Endothelial cell of umbilical vein (primary cell): ENCODE data around the gene DLG3. TPM values are rescaled to one million over a fixed set of nuclear protein-coding genes. Genes with fewer than 3 reads are reported as not detected.

Experiments
- BruUV-seq: library from RNA; stranded (reverse); fragments of 400-500 nt; replicated peaks from 2 replicates; lab custom pipeline; 2021; lab: Mats Ljungman, UMichigan
- CTCF ChIA-PET: fragments of 300-600, 350-600 bp; sonication (Branson Sonifier 250); formaldehyde crosslinking; loops from one replicate; lab custom pipeline; 2021; ENCODE audit warnings: antibody characterized with exemption, inconsistent platforms; lab: Charles Lee
- POLR2A ChIA-PET: fragments of 300-600, 350-600 bp; sonication (Branson Sonifier 250); formaldehyde crosslinking; loops from one replicate; lab custom pipeline; 2021; ENCODE audit warnings: antibody characterized with exemption, inconsistent platforms; lab: Charles Lee
- DNase-seq: peaks from one replicate; pipeline ENCODE4 v3.0.0-alpha.2; 2011; ENCODE audit warnings: low read depth, low spot score
- FAIRE-seq: peaks from 2 replicates; lab custom pipeline; 2011; peaks lifted over from hg19 to GRCh38; lab: Jason Lieb, UNC
- H2AFZ ChIP-seq: 2 replicates; pipeline ENCODE4 v1.6.0; 2012; ENCODE audit warnings: low read depth, low read length, control low read depth, inconsistent platforms
- H3K27ac ChIP-seq: 2 replicates; pipeline ENCODE4 v1.5.1; 2011; ENCODE audit warnings: low read depth, mild to moderate bottlenecking, control low read depth, low read length, moderate library complexity; ENCODE audit not compliant: insufficient read depth
- H3K27me3 ChIP-seq, 2 experiments: 2 replicates each; pipeline versions ENCODE4 v1.6.0 to v1.6.1; 2011; ENCODE audit warnings: low read length in 2 of 2, mixed read lengths in 1 of 2; ENCODE audit not compliant: control insufficient read depth in 2 of 2, insufficient read depth in 2 of 2
- H3K36me3 ChIP-seq, 2 experiments: 2 replicates in 1 of 2; 3 replicates in 1 of 2; pipeline ENCODE4 v1.5.1; 2011; ENCODE audit warnings: low read length in 2 of 2, mild to moderate bottlenecking in 1 of 2, moderate library complexity in 1 of 2; ENCODE audit not compliant: control insufficient read depth in 2 of 2, insufficient read depth in 2 of 2; ENCODE audit errors: extremely low read depth in 1 of 2
- H3K4me1 ChIP-seq: 3 replicates; pipeline ENCODE4 v1.5.1; 2011; ENCODE audit warnings: mild to moderate bottlenecking, low read length; ENCODE audit not compliant: control insufficient read depth, insufficient read depth; ENCODE audit errors: extremely low read depth
- H3K4me2 ChIP-seq: 2 replicates; pipeline ENCODE4 v1.6.1; 2011; ENCODE audit warnings: low read length, control low read depth, mixed read lengths; ENCODE audit not compliant: insufficient read depth
- H3K4me3 ChIP-seq, 3 experiments: fragments of 200-600 bp in 1 of 3; sonication (generic), shearing (Covaris generic) in 1 of 3; replicated peaks in 1 of 3; 2 replicates each; pipeline ENCODE4 v1.5.1; 2011 to 2016; ENCODE audit warnings: control low read depth in 3 of 3, low read length in 3 of 3, mild to moderate bottlenecking in 2 of 3, inconsistent platforms in 1 of 3, low read depth in 1 of 3, moderate library complexity in 1 of 3; ENCODE audit not compliant: insufficient read depth in 1 of 3
- H3K79me2 ChIP-seq: 2 replicates; pipeline ENCODE4 v1.6.0; 2012; ENCODE audit warnings: low read length, inconsistent platforms; ENCODE audit not compliant: control insufficient read depth, insufficient read depth
- H3K9ac ChIP-seq: replicated peaks from 2 replicates; pipeline ENCODE3; 2011; ENCODE audit warnings: low read length, control low read depth; ENCODE audit not compliant: insufficient read depth; ENCODE audit errors: extremely low read depth
- H3K9me1 ChIP-seq: replicated peaks from 3 replicates; pipeline ENCODE4 v1.6.0; 2011; ENCODE audit warnings: mild to moderate bottlenecking, low read length; ENCODE audit not compliant: control insufficient read depth, insufficient read depth; ENCODE audit errors: extremely low read depth
- H3K9me3 ChIP-seq: replicated peaks from 2 replicates; pipeline ENCODE4 v1.5.1; 2012; ENCODE audit warnings: low read length, inconsistent platforms; ENCODE audit not compliant: control insufficient read depth, insufficient read depth
- H4K20me1 ChIP-seq: replicated peaks from 2 replicates; pipeline ENCODE3; 2011; ENCODE audit warnings: mild to moderate bottlenecking, low read length; ENCODE audit not compliant: control insufficient read depth, insufficient read depth; ENCODE audit errors: extremely low read depth
- EZH2 ChIP-seq: IDR thresholded peaks from 2 replicates; pipeline ENCODE4 v1.6.1; 2012; ENCODE audit warnings: borderline replicate concordance, low read depth, mild to moderate bottlenecking, moderate library complexity, low read length, inconsistent platforms; ENCODE audit not compliant: severe bottlenecking
- FOS ChIP-seq: IDR thresholded peaks from 2 replicates; pipeline ENCODE4 v1.6.1; 2011; ENCODE audit warnings: mild to moderate bottlenecking, low read length, moderate library complexity, borderline replicate concordance; ENCODE audit not compliant: insufficient read depth
- GATA2 ChIP-seq: IDR thresholded peaks from 2 replicates; pipeline ENCODE4 v1.7.0; 2011; ENCODE audit warnings: low read depth, mild to moderate bottlenecking, moderate library complexity, mixed read lengths, low read length; ENCODE audit not compliant: insufficient read length, insufficient read depth
- JUN ChIP-seq: IDR thresholded peaks from 2 replicates; pipeline ENCODE4 v1.6.1; 2011; ENCODE audit warnings: borderline replicate concordance, low read depth; ENCODE audit not compliant: insufficient read length, insufficient read depth
- MAX ChIP-seq: IDR thresholded peaks from 2 replicates; pipeline ENCODE4 v1.6.1; 2011; ENCODE audit not compliant: insufficient read depth, insufficient read length
- MYC ChIP-seq: IDR thresholded peaks from one replicate; pipeline ENCODE4 v1.6.1; 2011; ENCODE audit warnings: mild to moderate bottlenecking, low read depth, low read length
- POLR2A ChIP-seq: IDR thresholded peaks from 2 replicates; pipeline ENCODE4 v1.6.1; 2012; ENCODE audit warnings: low read depth, mild to moderate bottlenecking, control low read depth, low read length
- POLR2AphosphoS5 ChIP-seq: IDR thresholded peaks from 2 replicates; pipeline ENCODE4 v1.6.1; 2012; ENCODE audit warnings: low read depth, mild to moderate bottlenecking, control low read depth, low read length, moderate library complexity; ENCODE audit not compliant: insufficient read depth
- dilution Hi-C: fragments of 300-500 bp; cut with MboI; formaldehyde crosslinking; loops from one replicate; pipeline ENCODE4 v1.15.0; 2019; ENCODE audit warnings: low sequenced_read_pairs; ENCODE audit not compliant: extremely low pct_ligation_motif_present
- intact Hi-C: fragments of 100-400 bp; cut with micrococcal nuclease; formaldehyde crosslinking; loops from one replicate; pipeline ENCODE4 v1.10.0; 2022
- polyA plus RNA-seq, 4 experiments: library from polyadenylated mRNA; depleted of rRNA in 3 of 4; stranded (reverse) in 3 of 4; unstranded in 1 of 4; fragments of >200 nt; gene quantifications; 2 replicates each; pipeline versions ENCODE4 v1.2.1 to v1.2.3, GENCODE V29; 2011 to 2012; ENCODE audit warnings: missing spikeins in 1 of 4
- total RNA-seq: library from RNA; stranded (reverse); gene quantifications from 2 replicates; pipeline ENCODE4 v1.2.3, GENCODE V29; 2021
- TF ChIP-seq, protein P1 (sequence below), 2 donors: IDR thresholded peaks; 1 replicate in 1 of 2; 2 replicates in 1 of 2; pipeline ENCODE4 v1.5.1; 2011; ENCODE audit warnings: low read length in 2 of 2, mild to moderate bottlenecking in 2 of 2, moderate library complexity in 2 of 2, control low read depth in 1 of 2, inconsistent platforms in 1 of 2, low read depth in 1 of 2; ENCODE audit not compliant: insufficient read depth in 1 of 2; ENCODE audit errors: extremely low read depth in 1 of 2

Gene DLG3
- total and polyA plus RNA-seq, 2 donors (not counting 3 experiments of a cell fraction or from before 2014, with no cell fraction given), result 1.2 to 3.2 TPM

DNA sequence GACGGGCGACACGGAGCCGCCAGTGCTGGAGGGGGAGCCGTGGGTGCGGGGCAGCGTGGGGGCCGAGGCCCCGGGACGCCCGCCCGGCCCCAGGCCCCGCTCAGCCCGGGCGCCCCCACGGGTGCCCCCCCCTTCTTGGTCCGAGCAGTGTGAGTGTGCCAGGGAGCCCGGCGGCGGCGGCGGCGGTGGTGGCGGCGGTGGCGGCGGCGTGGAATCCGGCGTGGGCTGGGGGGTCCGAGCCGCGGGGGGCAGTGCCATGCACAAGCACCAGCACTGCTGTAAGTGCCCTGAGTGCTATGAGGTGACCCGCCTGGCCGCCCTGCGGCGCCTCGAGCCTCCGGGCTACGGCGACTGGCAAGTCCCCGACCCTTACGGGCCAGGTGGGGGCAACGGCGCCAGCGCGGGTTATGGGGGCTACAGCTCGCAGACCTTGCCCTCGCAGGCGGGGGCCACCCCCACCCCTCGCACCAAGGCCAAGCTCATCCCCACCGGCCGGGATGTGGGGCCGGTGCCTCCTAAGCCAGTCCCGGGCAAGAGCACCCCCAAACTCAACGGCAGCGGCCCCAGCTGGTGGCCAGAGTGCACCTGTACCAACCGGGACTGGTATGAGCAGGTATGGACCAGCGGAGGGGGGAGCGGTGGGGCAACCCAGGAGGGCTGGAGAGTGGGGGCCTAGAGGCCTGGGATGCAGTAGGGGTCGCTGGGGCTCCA lies 466 bp downstream of the DLG3 start:
- TF ChIP-seq, protein P1, sequence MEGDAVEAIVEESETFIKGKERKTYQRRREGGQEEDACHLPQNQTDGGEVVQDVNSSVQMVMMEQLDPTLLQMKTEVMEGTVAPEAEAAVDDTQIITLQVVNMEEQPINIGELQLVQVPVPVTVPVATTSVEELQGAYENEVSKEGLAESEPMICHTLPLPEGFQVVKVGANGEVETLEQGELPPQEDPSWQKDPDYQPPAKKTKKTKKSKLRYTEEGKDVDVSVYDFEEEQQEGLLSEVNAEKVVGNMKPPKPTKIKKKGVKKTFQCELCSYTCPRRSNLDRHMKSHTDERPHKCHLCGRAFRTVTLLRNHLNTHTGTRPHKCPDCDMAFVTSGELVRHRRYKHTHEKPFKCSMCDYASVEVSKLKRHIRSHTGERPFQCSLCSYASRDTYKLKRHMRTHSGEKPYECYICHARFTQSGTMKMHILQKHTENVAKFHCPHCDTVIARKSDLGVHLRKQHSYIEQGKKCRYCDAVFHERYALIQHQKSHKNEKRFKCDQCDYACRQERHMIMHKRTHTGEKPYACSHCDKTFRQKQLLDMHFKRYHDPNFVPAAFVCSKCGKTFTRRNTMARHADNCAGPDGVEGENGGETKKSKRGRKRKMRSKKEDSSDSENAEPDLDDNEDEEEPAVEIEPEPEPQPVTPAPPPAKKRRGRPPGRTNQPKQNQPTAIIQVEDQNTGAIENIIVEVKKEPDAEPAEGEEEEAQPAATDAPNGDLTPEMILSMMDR (IDR thresholded peaks at IDR 0.05; ENCODE audit: extremely low read depth in 1 of 2, insufficient read depth in 1 of 2, low read depth in 1 of 2, low read length in 2 of 2), result no peak
- TF ChIP-seq EZH2, result peak; percentile 70
- no peak overlapping the region for H3K4me2 ChIP-seq
- H2AFZ ChIP-seq, result peak overlapping the region; percentile 37
- ChIA-PET CTCF (no interaction called here), POLR2A (no interaction called here)
- FAIRE-seq (no peak), DNase-seq (no peak)
- H3K79me2 ChIP-seq, result no peaks in the 10 kb centered on the region
- no peak overlapping the region for H3K27ac ChIP-seq
- H3K4me3 ChIP-seq, result no peak overlapping the region
- no peaks in the 10 kb centered on the region for H3K9me1 ChIP-seq
- no peaks in the 10 kb centered on the region for H3K4me1 ChIP-seq
- no peak overlapping the region for H3K9ac ChIP-seq
- dilution Hi-C loops, result no loop called here
- no TSS peak for BruUV-seq
- intact Hi-C loops, result no loop called here
- H3K9me3 ChIP-seq, result no peaks in the 10 kb centered on the region
- no peaks in the 10 kb centered on the region for H3K36me3 ChIP-seq
- peaks cover 15 to 25% of the 10 kb centered on the region in 2 experiments for H3K27me3 ChIP-seq
- H4K20me1 ChIP-seq, result no peaks in the 10 kb centered on the region

GRCh38 chrX:70445951-70446350 lies 1.3 kb downstream of the DLG3 start:
- Histone ChIP-seq H3K4me1 (no peaks in the 10 kb centered on the region), H3K27ac (no peak overlapping the region), H3K9me1 (no peaks in the 10 kb centered on the region), H3K27me3 (peaks cover 15 to 25% of the 10 kb centered on the region in 2 experiments), H3K36me3 (no peaks in the 10 kb centered on the region), H3K4me3 (no peak overlapping the region), H3K79me2 (no peaks in the 10 kb centered on the region), H4K20me1 (no peaks in the 10 kb centered on the region), H3K4me2 (no peak overlapping the region), H2AFZ (no peak overlapping the region), H3K9ac (no peak overlapping the region), H3K9me3 (no peaks in the 10 kb centered on the region)
- TF ChIP-seq GATA2, result no peak
- TF ChIP-seq EZH2, result no peak
- no peak for TF ChIP-seq FOS
- TF ChIP-seq POLR2AphosphoS5, result no peak
- no peak for TF ChIP-seq MYC
- TF ChIP-seq JUN, result no peak
- TF ChIP-seq, protein P1 (IDR thresholded peaks at IDR 0.05; ENCODE audit: extremely low read depth in 1 of 2, insufficient read depth in 1 of 2, low read depth in 1 of 2, low read length in 2 of 2), result no peak
- no peak for TF ChIP-seq MAX
- TF ChIP-seq POLR2A, result no peak
- ChIA-PET POLR2A (no interaction called here), CTCF (no interaction called here)
- DNase-seq (no peak), FAIRE-seq (no peak)
- intact Hi-C loops (no loop called here), dilution Hi-C loops (no loop called here)
- no TSS peak for BruUV-seq
